Neuronal stem cell (in vitro differentiated cells): ENCODE measurements around the gene ATAD3A.

Experiments
- DNase-seq: peaks from one replicate; pipeline ENCODE4 v3.0.0-alpha.2; 2013; ENCODE audit warnings: low spot score
- H2AFZ ChIP-seq: one replicate; pipeline ENCODE4 v1.6.1; 2013; ENCODE audit warnings: mild to moderate bottlenecking, low read length, inconsistent platforms
- H2AK5ac ChIP-seq: 2 replicates; pipeline ENCODE4 v1.6.1; 2013; ENCODE audit warnings: low read depth, mild to moderate bottlenecking, inconsistent platforms, low read length, moderate library complexity, mixed read lengths
- H2BK120ac ChIP-seq: 2 replicates; pipeline ENCODE4 v1.6.1; 2013; ENCODE audit warnings: low read depth, mild to moderate bottlenecking, inconsistent platforms, low read length, moderate library complexity, mixed read lengths
- H2BK12ac ChIP-seq: one replicate; pipeline ENCODE4 v1.6.1; 2013; ENCODE audit warnings: low read length, inconsistent platforms
- H2BK15ac ChIP-seq: 2 replicates; pipeline ENCODE4 v1.6.1; 2013; ENCODE audit warnings: mild to moderate bottlenecking, low read length, inconsistent platforms, mixed read lengths
- H2BK5ac ChIP-seq: one replicate; pipeline ENCODE4 v1.6.1; 2013; ENCODE audit warnings: inconsistent platforms, mild to moderate bottlenecking, low read length, moderate library complexity
- H3K14ac ChIP-seq: one replicate; pipeline ENCODE4 v1.6.1; 2013; ENCODE audit warnings: low read length, inconsistent platforms
- H3K18ac ChIP-seq: 2 replicates; pipeline ENCODE4 v1.6.1; 2013; ENCODE audit warnings: low read length, inconsistent platforms
- H3K23ac ChIP-seq: 2 replicates; pipeline ENCODE4 v1.6.1; 2013; ENCODE audit warnings: low read depth, mild to moderate bottlenecking, mixed read lengths, low read length, inconsistent platforms; ENCODE audit not compliant: poor library complexity
- H3K27ac ChIP-seq: replicated peaks from 3 replicates; pipeline ENCODE4 v1.5.1; 2013; ENCODE audit warnings: low read length, inconsistent platforms
- H3K27me3 ChIP-seq, 3 experiments: 2 replicates each; pipeline ENCODE4 v1.6.1; 2013; ENCODE audit warnings: low read length in 3 of 3, mild to moderate bottlenecking in 2 of 3, inconsistent platforms in 1 of 3, low read depth in 1 of 3, mixed read lengths in 1 of 3, moderate library complexity in 1 of 3; ENCODE audit not compliant: control insufficient read depth in 3 of 3, insufficient read depth in 3 of 3
- H3K36me3 ChIP-seq, 2 donors: replicated peaks in 1 of 2; 2 replicates each; pipeline ENCODE4 v1.6.1; 2013; ENCODE audit warnings: low read length in 2 of 2; ENCODE audit not compliant: control insufficient read depth in 2 of 2, insufficient read depth in 2 of 2
- H3K4ac ChIP-seq: 2 replicates; pipeline ENCODE4 v1.6.1; 2013; ENCODE audit warnings: inconsistent platforms, mild to moderate bottlenecking, low read length, moderate library complexity
- H3K4me1 ChIP-seq, 2 donors: 1 replicate in 1 of 2; 2 replicates in 1 of 2; pipeline ENCODE4 v1.6.1; 2013; ENCODE audit warnings: low read length in 2 of 2, low read depth in 1 of 2; ENCODE audit not compliant: control insufficient read depth in 2 of 2, insufficient read depth in 1 of 2
- H3K4me2 ChIP-seq: one replicate; pipeline ENCODE4 v1.6.1; 2013; ENCODE audit warnings: mild to moderate bottlenecking, low read length, inconsistent platforms; ENCODE audit not compliant: insufficient read depth, poor library complexity, severe bottlenecking
- H3K4me3 ChIP-seq, 2 donors: 2 replicates each; pipeline ENCODE4 v1.5.1; 2013; ENCODE audit warnings: low read length in 2 of 2, mild to moderate bottlenecking in 2 of 2, inconsistent platforms in 1 of 2, moderate library complexity in 1 of 2
- H3K79me1 ChIP-seq: one replicate; pipeline ENCODE4 v1.6.1; 2013; ENCODE audit warnings: low read depth, mild to moderate bottlenecking, inconsistent platforms, low read length, moderate library complexity
- H3K9ac ChIP-seq: one replicate; pipeline ENCODE4 v1.6.1; 2013; ENCODE audit warnings: mild to moderate bottlenecking, low read depth, low read length, inconsistent platforms; ENCODE audit not compliant: poor library complexity
- H3K9me3 ChIP-seq, 2 donors: replicated peaks in 1 of 2; 2 replicates each; pipeline versions ENCODE3 to v1.6.1; 2013; ENCODE audit warnings: low read length in 2 of 2, mild to moderate bottlenecking in 2 of 2, inconsistent platforms in 1 of 2, low read depth in 1 of 2, mixed read lengths in 1 of 2, moderate library complexity in 1 of 2; ENCODE audit not compliant: control insufficient read depth in 2 of 2, insufficient read depth in 1 of 2
- H4K8ac ChIP-seq: one replicate; pipeline ENCODE4 v1.6.1; 2013; ENCODE audit warnings: low read depth, mild to moderate bottlenecking, inconsistent platforms, low read length, moderate library complexity
- H4K91ac ChIP-seq: one replicate; pipeline ENCODE4 v1.6.1; 2013; ENCODE audit warnings: low read length, low read depth, mild to moderate bottlenecking, inconsistent platforms; ENCODE audit not compliant: poor library complexity
- WGBS, 2 donors: extraction: QIAGEN DNeasy Blood & Tissue Kit; methylation state at CpG; one replicate each; pipeline ENCODE4 v1.1.7; 2013; ENCODE audit warnings: missing lambda C conversion rate in 2 of 2, mixed read lengths in 1 of 2; ENCODE audit not compliant: insufficient read length in 2 of 2, insufficient replicate concordance in 1 of 2; ENCODE audit errors: extremely low coverage in 2 of 2; 5-methylcytosine and 5-hydroxymethylcytosine counted together

ATAD3A gene

DNA sequence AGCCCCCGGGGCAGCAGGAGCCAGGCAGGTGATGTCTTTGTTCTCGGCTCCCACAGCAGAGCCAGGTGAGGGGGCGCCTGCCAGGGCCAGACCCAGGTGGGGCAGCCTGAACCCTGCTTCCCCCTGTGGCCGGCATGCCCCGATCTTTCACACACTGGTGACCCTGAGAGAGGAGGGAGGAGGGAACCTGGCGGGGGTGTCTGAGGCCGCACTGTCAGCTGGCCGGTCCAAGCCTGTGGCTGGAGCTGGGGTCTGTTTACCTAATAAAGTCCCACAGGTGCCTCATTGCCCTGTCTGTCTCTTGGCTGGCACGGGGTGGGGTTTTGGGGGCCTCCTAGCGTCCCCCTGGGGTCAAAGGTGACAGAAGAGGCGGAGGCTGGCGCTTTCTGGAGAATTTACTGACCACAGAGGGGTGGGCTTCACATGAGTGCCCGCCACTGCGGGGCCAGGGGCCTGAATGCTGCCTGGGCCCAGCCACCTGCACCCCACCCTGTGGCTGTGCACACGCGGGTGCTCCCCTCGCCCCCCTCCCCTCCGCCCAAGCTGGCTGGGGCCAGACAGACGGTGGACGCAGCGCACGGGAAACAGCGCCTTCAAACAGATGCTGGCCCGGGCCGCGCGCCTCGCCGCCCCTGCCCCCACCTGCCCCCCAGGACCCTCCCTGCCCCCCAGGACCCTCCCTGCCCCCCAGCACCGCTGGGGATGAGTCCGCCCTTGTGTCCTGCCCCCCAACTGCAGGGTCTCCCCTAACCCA, 22.6 kb downstream of the ATAD3A start:
- Histone ChIP-seq H2BK15ac (no peak overlapping the region), H3K9ac (no peak overlapping the region)

GRCh38 chr1:1535201-1536018, 23.4 kb downstream of the ATAD3A start:
- no peak overlapping the region for H3K27ac ChIP-seq
- peaks cover 2 to 7% of the 10 kb centered on the region in 2 donors for H3K9me3 ChIP-seq
- no peaks in the 10 kb centered on the region for H3K27me3 ChIP-seq
- H2BK120ac ChIP-seq, result no peak overlapping the region
- no CpG with 5 or more reads among the region's 66 CpGs for WGBS, 2 donors
- peaks cover 2 to 16% of the 10 kb centered on the region in 2 donors for H3K36me3 ChIP-seq
- peaks cover 34% of the 10 kb centered on the region for H3K79me1 ChIP-seq
- no peak overlapping the region for H3K4me2 ChIP-seq
- H2BK12ac ChIP-seq, result no peak overlapping the region
- H3K4ac ChIP-seq, result no peak overlapping the region
- H2AFZ ChIP-seq, result no peak overlapping the region
- no peak overlapping the region for H4K8ac ChIP-seq
- no peak overlapping the region for H3K18ac ChIP-seq
- no peak overlapping the region for H2BK15ac ChIP-seq
- H2AK5ac ChIP-seq, result no peak overlapping the region
- no peak for DNase-seq
- no peak overlapping the region for H4K91ac ChIP-seq
- H3K4me3 ChIP-seq, result no peak overlapping the region
- H3K4me1 ChIP-seq, result peaks cover 0 to 9% of the 10 kb centered on the region in 2 donors
- no peak overlapping the region for H3K9ac ChIP-seq
- no peak overlapping the region for H3K23ac ChIP-seq
- H2BK5ac ChIP-seq, result no peak overlapping the region
- H3K14ac ChIP-seq, result no peak overlapping the region

More for the DNA sequence above, 22.6 kb downstream of the ATAD3A start:
- no CpG with 5 or more reads among the region's 31 CpGs for WGBS, 2 donors
- Histone ChIP-seq H3K4me3 (no peak overlapping the region), H2BK12ac (no peak overlapping the region), H2BK120ac (no peak overlapping the region), H2BK5ac (no peak overlapping the region), H4K91ac (no peak overlapping the region), H3K4me1 (peaks cover 0 to 9% of the 10 kb centered on the region in 2 donors), H4K8ac (no peak overlapping the region), H3K23ac (no peak overlapping the region), H3K18ac (no peak overlapping the region), H3K4ac (no peak overlapping the region), H3K4me2 (no peak overlapping the region), H3K79me1 (peaks cover 36% of the 10 kb centered on the region), H3K27me3 (no peaks in the 10 kb centered on the region), H2AK5ac (no peak overlapping the region), H3K14ac (no peak overlapping the region), H3K27ac (no peak overlapping the region), H2AFZ (no peak overlapping the region), H3K9me3 (peaks cover 6 to 14% of the 10 kb centered on the region in 2 donors), H3K36me3 (peaks cover 10 to 20% of the 10 kb centered on the region in 2 donors)
- no peak for DNase-seq

- Histone ChIP-seq H3K14ac (no peak overlapping the region), H3K36me3 (peaks cover 9 to 15% of the 10 kb centered on the region in 2 donors), H3K9ac (no peak overlapping the region), H3K79me1 (peaks cover 36% of the 10 kb centered on the region), H3K9me3 (peaks cover 2 to 3% of the 10 kb centered on the region in 2 donors), H2BK12ac (peak overlapping the region; percentile 73), H2AFZ (no peak overlapping the region), H3K18ac (no peak overlapping the region), H3K27me3 (no peaks in the 10 kb centered on the region), H3K4me2 (no peak overlapping the region), H3K27ac (no peak overlapping the region), H3K4me3 (no peak overlapping the region), H2BK120ac (no peak overlapping the region), H3K4me1 (peaks cover 0 to 12% of the 10 kb centered on the region in 2 donors), H2BK5ac (peak overlapping the region; percentile 75), H2AK5ac (no peak overlapping the region), H4K91ac (peak overlapping the region; percentile 30), H3K4ac (no peak overlapping the region), H4K8ac (no peak overlapping the region), H2BK15ac (no peak overlapping the region), H3K23ac (peak overlapping the region; percentile 43)
- DNase-seq, result no peak
- WGBS, 2 donors, result no CpG with 5 or more reads among the region's 48 CpGs
Observed at GRCh38 chr1:1536019-1536937, 24.3 kb downstream of the ATAD3A start.
